DMS153 treated with DMSO at 0.1 percent for 48 hours (cell line): ENCODE measurements around the gene EEA1.

Experiments used
- DNase-seq: peaks from one replicate; lab custom pipeline; 2025; ENCODE audit not compliant: unreplicated experiment; lab: John Stamatoyannopoulos, UW

The EEA1 gene

GRCh38 chr12:92890601-92891106, 38.4 kb downstream of the EEA1 start:
- no peak for DNase-seq

DNA sequence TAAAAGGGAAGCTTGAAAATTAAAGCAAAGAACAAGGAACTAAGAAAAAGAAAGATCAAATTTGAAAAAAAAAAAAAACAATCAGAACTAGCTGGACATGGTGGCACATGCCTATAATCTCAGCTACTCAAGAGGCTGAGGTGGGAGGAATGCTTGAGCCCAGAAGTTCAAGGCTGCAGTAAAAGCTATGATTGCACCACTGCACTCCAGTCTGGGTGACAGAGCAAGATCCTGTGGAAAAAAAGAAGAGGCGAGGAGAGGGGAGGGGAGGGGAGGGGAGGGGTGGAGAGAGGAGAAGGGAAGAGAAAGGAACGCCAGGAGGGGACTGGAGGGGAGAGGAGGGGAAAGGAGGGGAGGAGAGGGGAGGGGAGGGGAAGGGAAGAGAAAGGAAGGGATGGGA, 43.0 kb downstream of the EEA1 start:
- DNase-seq: no peak

DNA sequence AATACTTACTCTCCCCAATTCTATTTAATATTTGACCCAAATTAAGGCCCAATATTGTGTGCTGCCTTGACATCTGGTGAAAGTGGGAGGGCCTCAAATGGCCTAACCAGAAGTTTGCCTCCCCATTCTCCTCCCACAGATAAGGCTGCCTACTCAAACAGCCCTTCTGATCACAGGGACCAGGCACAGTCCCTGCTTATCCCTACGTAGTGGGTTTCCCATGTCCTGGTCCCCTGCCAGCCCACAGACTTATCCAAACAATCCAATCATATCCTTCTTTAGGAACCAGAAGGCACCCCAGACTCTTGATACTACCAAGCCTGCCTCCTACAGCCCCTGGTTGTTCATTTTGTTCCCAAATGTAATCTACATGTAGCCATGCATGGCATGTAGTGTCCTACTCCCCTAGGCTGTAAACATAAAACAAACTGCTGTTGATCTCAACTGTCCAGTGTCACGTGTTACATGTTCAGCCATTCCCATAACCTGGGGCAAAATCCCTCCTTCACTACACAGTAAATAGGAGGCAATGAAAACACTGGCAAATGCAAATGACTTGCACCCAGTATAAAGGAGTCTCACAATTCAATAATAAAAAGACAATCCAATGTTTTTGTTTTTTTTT, 49.3 kb downstream of the EEA1 start:
- no peak for DNase-seq

- no peak for DNase-seq
Observed at GRCh38 chr12:92877904-92878303, 51.2 kb downstream of the EEA1 start.

GRCh38 chr12:92876496-92876895, 52.6 kb downstream of the EEA1 start:
- DNase-seq: no peak

DNA sequence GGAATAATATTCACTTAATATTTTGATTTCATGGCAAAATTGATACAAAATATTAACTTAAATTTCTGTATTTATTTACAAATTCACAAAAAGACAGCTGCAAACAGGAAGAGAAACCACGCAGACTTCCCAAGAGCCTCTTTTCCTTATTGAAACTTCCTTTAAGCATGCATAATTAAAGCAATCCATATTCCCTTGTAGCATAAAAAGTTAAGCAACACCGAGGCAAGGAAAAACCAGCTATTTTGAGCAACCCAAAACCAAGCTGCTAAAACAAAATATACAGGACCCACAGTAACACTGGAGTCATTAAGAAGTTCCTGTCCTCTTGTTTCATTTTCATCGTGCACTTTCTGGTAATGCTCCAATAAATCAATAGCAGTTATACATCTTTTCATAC, 58.0 kb downstream of the EEA1 start:
- no peak for DNase-seq

DNA sequence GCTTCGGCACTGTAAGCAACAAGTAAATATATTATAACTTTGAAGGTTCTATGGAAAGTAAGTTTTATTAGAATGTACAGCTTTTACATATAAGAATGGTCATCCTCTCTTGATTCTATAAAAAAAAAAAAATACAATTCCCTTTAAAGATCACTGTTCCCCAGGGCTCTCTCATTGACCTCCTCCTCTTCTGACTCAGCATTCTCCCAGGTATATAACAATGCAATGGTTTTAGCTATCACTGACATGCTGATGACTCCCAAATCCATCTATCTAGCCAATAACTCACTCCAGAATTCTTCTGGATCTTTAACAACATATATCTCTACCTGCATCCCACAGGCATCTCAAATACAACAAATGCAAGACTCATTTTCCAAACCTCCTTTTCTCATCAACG, 62.7 kb downstream of the EEA1 start:
- no peak for DNase-seq

- no peak for DNase-seq
Observed at GRCh38 chr12:92863251-92863650, 65.8 kb downstream of the EEA1 start.

GRCh38 chr12:92861381-92861780, 67.7 kb downstream of the EEA1 start:
- no peak for DNase-seq

- no peak for DNase-seq
Observed at GRCh38 chr12:92860521-92860920, 68.6 kb downstream of the EEA1 start.

GRCh38 chr12:92859650-92860386, 69.3 kb downstream of the EEA1 start:
- peak; percentile 81 for DNase-seq

GRCh38 chr12:92857818-92858217, 71.3 kb downstream of the EEA1 start:
- DNase-seq: no peak

GRCh38 chr12:92854344-92854743, 74.8 kb downstream of the EEA1 start:
- DNase-seq: no peak

DNA sequence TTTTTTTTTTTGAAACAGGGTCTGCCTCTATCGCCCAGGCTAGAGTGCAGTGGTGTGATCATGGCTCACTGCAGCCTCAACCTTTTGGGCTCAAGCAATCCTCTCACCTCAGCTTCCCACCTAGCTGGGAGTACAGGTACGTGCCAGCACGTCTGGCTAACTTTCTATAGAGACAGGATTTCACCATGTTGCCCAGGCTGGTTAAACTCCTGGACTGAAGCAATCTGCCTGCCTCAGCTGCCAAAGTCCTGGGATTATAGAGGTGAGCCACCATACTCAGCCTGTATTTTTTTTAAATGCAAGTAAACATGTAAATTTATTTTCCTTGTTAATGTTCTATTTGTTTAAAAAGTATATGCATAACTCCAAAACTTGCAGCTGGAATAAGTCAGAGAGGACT, 80.4 kb downstream of the EEA1 start:
- no peak for DNase-seq

- DNase-seq: no peak
Observed at GRCh38 chr12:92847368-92847767, 81.7 kb downstream of the EEA1 start.

DNA sequence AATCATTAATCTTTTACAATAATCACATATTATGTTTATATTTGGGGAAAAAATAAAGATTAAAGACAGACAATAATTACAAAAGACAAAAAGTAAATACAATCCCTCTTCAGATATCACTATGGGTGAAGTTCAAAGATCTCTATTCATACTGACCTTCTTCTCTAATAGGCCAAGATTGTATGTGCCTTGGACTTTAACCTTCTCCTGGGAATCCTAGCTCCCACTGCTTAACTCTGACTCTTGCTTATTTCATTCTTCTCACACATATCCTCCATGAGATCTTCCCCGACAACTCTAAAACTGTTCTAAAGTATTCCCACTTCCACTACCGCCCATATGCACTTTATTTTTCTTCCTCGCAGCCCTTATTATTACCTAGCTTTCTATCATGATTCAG, 83.8 kb downstream of the EEA1 start:
- no peak for DNase-seq

DNA sequence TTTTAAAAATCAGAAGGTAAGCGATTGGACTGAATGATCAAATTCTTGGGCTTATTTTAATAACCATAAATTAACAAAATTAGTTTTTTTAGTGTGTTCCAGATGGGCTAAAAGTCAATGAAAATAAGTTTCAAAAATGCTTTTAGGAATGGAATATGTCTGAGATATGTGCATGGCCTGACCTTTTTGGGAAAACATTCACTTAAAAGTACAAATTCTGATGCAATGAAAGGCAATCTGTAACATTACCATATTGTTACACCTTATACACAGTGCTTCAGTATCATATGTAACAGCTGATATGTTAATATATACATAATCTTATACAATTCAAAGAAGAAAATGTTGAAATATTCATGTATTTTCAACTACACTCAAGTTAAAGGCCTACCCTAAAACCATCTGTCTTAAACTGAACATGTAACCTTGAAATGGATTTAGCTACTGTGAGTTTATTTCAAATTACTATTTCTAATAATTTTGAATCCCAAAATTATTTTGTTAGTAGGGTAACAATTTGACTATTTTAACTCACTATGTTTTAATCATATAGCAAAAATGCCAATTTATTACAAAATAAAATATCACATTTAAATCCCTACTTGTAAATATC, 84.8 kb downstream of the EEA1 start:
- DNase-seq: no peak

DNA sequence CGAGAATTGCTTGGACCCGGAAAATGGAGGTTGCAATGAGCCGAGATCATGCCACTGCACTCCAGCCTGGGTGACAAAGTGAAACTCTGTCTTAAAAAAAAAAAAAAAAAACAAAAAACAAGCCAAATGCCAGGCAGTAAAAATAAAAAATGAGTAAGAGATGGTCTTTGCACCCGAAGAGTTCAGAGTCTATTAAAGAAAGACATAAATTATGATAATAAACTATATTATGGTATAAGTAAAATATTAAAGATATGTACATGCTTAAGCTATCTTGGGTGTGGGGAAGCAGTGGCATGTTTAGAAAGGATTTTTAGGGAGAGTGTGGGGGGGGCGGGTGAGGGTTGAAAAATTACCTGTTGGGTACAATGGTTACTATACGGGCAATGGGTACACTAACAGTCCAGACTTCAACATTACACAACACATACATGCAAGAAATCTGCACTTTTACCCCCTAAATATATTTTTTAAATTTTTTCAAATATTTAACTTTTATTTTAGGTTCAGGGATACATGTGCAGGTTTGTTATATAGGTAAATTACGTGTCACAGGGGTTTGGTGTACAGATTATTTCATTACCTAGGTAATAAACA, 99.3 kb downstream of the EEA1 start:
- DNase-seq: no peak

- DNase-seq: no peak
Observed at GRCh38 chr12:92828565-92828964, 100.5 kb downstream of the EEA1 start.

- peak; percentile 15 for DNase-seq
Observed at GRCh38 chr12:92827836-92828431, 101.2 kb downstream of the EEA1 start.

DNA sequence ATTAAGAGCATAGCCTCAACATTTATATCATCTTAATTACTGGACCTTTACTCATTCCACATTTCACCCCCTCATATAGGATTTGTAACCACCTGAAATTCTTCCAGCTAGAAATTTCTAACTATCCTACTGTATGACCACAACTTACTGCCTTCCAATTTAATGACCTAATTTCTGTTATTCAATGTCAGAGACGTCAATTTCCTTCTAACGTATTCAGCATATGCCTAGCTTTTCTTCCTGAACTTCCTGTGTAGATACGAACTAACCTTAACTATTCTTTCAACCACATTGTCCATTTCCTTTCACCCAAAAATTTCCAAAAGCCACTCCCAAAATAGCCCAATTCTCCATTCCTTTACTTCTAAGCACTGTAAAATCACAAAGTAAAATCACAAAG, 108.0 kb downstream of the EEA1 start:
- no peak for DNase-seq
